ENCODE results near the gene APLP2.

DNA sequence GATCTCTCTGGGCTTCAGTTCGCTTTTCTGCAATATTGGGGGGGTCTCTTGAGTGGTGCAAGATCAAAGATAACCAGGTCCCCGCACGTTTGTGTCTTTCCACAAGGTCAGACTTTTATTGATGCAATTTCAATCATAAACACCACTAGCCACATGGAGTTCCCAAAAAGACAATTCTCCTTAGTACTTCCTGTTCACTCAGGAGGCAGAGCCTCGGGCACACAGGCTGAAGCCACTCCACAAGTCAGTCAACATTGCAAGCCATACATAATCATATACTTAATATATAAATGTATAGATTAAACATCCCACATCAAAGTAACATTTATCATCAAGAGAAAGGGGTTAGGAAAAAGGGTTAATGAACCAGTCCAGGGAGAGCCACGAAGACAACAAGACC lies 101.8 kb downstream of the APLP2 start:
- no peak for TF ChIP-seq CTCF (conservative IDR thresholded peaks at IDR 0.05; ENCODE audit: low read depth, low read length)
- TF ChIP-seq EZH2phosphoT487 (IDR thresholded peaks at IDR 0.05; ENCODE audit: borderline replicate concordance, low read length) = no peak
